Liver (tissue), 3 donors: ENCODE results near the gene RNF6.

ENCODE experiments used
- FOXA1 ChIP-seq: IDR thresholded peaks from 2 replicates; pipeline ENCODE4 v1.6.1; 2016; ENCODE audit warnings: antibody characterized with exemption
- GABPA ChIP-seq, 2 donors: IDR thresholded peaks in 1 of 2; conservative IDR thresholded peaks in 1 of 2; 2 replicates each; pipeline ENCODE4 v1.6.1; 2016; ENCODE audit warnings: antibody characterized with exemption in 2 of 2, mild to moderate bottlenecking in 1 of 2, moderate library complexity in 1 of 2
- HNF4A ChIP-seq, 2 donors: conservative IDR thresholded peaks; 2 replicates each; pipeline ENCODE4 v1.6.1; 2016; ENCODE audit warnings: antibody characterized with exemption in 2 of 2, mild to moderate bottlenecking in 2 of 2
- NR2F2 ChIP-seq: IDR thresholded peaks from 2 replicates; pipeline ENCODE4 v1.6.1; 2016; ENCODE audit warnings: antibody characterized with exemption
- RAD21 ChIP-seq, 2 donors: IDR thresholded peaks; 2 replicates each; pipeline ENCODE4 v1.6.1; 2016; ENCODE audit warnings: antibody characterized with exemption in 2 of 2, mild to moderate bottlenecking in 2 of 2
- TAF1 ChIP-seq: conservative IDR thresholded peaks from 2 replicates; pipeline ENCODE4 v1.6.1; 2016; ENCODE audit warnings: antibody characterized with exemption, mild to moderate bottlenecking
- TF ChIP-seq, protein P1 (sequence below): fragments of 150-350 bp; IDR thresholded peaks from 2 replicates; pipeline ENCODE4 v1.5.1; 2017; ENCODE audit warnings: improper control_type of control experiment, low read depth, low read length; ENCODE audit not compliant: missing input control
- TF ChIP-seq, protein P2 (sequence below): IDR thresholded peaks from 2 replicates; pipeline ENCODE4 v1.6.1; 2016; ENCODE audit warnings: antibody characterized with exemption, mild to moderate bottlenecking
- TF ChIP-seq, protein P3 (sequence below): IDR thresholded peaks from 2 replicates; pipeline ENCODE4 v1.6.1; 2016; ENCODE audit warnings: antibody characterized with exemption
- TF ChIP-seq, protein P4 (sequence below): IDR thresholded peaks from 2 replicates; pipeline ENCODE4 v1.6.1; 2016; ENCODE audit warnings: antibody characterized with exemption
- donor health status: healthy.
- donor health status: healthy.

DNA sequence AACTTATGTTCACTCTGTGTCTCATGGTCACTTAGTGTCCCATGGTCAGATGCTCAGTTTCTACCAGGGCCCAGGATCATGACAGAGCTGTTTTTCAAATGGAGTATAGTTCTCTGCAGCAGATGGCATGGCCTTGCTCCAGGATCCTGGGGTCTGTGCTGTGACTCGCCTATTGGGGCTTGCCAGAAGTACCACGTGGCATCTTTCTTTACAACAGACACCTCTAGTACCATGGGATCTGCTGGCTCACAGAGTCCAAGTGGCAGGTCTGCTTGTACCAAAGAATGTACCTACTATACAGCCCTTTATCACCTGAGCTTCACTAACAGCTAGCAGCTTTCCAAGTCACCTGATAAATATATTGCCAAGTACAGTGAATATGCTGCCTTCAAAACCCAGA, 6.0 kb upstream of the RNF6 start:
- TF ChIP-seq RAD21 (IDR thresholded peaks at IDR 0.05) (no peak), TAF1 (no peak), GABPA (IDR thresholded peaks at IDR 0.05 in 1 of 2, conservative IDR thresholded peaks at IDR 0.05 in 1 of 2) (no peak), NR2F2 (no peak), FOXA1 (no peak), HNF4A (conservative IDR thresholded peaks at IDR 0.05) (no peak)
- TF ChIP-seq, protein P1, sequence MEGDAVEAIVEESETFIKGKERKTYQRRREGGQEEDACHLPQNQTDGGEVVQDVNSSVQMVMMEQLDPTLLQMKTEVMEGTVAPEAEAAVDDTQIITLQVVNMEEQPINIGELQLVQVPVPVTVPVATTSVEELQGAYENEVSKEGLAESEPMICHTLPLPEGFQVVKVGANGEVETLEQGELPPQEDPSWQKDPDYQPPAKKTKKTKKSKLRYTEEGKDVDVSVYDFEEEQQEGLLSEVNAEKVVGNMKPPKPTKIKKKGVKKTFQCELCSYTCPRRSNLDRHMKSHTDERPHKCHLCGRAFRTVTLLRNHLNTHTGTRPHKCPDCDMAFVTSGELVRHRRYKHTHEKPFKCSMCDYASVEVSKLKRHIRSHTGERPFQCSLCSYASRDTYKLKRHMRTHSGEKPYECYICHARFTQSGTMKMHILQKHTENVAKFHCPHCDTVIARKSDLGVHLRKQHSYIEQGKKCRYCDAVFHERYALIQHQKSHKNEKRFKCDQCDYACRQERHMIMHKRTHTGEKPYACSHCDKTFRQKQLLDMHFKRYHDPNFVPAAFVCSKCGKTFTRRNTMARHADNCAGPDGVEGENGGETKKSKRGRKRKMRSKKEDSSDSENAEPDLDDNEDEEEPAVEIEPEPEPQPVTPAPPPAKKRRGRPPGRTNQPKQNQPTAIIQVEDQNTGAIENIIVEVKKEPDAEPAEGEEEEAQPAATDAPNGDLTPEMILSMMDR, result no peak
- TF ChIP-seq, protein P2, sequence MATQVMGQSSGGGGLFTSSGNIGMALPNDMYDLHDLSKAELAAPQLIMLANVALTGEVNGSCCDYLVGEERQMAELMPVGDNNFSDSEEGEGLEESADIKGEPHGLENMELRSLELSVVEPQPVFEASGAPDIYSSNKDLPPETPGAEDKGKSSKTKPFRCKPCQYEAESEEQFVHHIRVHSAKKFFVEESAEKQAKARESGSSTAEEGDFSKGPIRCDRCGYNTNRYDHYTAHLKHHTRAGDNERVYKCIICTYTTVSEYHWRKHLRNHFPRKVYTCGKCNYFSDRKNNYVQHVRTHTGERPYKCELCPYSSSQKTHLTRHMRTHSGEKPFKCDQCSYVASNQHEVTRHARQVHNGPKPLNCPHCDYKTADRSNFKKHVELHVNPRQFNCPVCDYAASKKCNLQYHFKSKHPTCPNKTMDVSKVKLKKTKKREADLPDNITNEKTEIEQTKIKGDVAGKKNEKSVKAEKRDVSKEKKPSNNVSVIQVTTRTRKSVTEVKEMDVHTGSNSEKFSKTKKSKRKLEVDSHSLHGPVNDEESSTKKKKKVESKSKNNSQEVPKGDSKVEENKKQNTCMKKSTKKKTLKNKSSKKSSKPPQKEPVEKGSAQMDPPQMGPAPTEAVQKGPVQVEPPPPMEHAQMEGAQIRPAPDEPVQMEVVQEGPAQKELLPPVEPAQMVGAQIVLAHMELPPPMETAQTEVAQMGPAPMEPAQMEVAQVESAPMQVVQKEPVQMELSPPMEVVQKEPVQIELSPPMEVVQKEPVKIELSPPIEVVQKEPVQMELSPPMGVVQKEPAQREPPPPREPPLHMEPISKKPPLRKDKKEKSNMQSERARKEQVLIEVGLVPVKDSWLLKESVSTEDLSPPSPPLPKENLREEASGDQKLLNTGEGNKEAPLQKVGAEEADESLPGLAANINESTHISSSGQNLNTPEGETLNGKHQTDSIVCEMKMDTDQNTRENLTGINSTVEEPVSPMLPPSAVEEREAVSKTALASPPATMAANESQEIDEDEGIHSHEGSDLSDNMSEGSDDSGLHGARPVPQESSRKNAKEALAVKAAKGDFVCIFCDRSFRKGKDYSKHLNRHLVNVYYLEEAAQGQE, result no peak
- TF ChIP-seq, protein P3, sequence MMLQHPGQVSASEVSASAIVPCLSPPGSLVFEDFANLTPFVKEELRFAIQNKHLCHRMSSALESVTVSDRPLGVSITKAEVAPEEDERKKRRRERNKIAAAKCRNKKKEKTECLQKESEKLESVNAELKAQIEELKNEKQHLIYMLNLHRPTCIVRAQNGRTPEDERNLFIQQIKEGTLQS, result no peak
- TF ChIP-seq, protein P4, sequence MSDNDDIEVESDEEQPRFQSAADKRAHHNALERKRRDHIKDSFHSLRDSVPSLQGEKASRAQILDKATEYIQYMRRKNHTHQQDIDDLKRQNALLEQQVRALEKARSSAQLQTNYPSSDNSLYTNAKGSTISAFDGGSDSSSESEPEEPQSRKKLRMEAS, result no peak
